ENCODE results near the gene BTNL9. TPM values are rescaled to one million over a fixed set of nuclear protein-coding genes. Genes with fewer than 3 reads are reported as not detected.

The BTNL9 gene
- total RNA-seq, 2 donors from 2014 or later = 10.7 to 20.5 TPM

GRCh38 chr5:181054871-181055459 is 14.9 kb downstream of the BTNL9 start:
- TF ChIP-seq CTCF (IDR thresholded peaks at IDR 0.05) = no peak
- H3K36me3 ChIP-seq = no peaks in the 10 kb centered on the region
- H3K27me3 ChIP-seq (replicated peaks; ENCODE audit: insufficient read depth) = peaks cover 19% of the 10 kb centered on the region
- no peaks in the 10 kb centered on the region for H3K9me3 ChIP-seq
- ATAC-seq (ENCODE audit: insufficient number of reproducible peaks, low FRiP score, low read depth) (no peak), DNase-seq (ENCODE audit: low spot score) (no peak)
- peaks cover 11 to 12% of the 10 kb centered on the region in 2 donors for H3K4me1 ChIP-seq (ENCODE audit: control insufficient read depth in 1 of 2, low read depth in 2 of 2)
- H3K4me3 ChIP-seq = no peak overlapping the region
- no peak overlapping the region for H3K27ac ChIP-seq

GRCh38 chr5:181056431-181056830 is 16.4 kb downstream of the BTNL9 start:
- no peak for TF ChIP-seq CTCF (IDR thresholded peaks at IDR 0.05)
- no peaks in the 10 kb centered on the region for H3K9me3 ChIP-seq
- peaks cover 11 to 12% of the 10 kb centered on the region in 2 donors for H3K4me1 ChIP-seq (ENCODE audit: control insufficient read depth in 1 of 2, low read depth in 2 of 2)
- no peaks in the 10 kb centered on the region for H3K36me3 ChIP-seq
- no peak overlapping the region for H3K27ac ChIP-seq
- no peak for DNase-seq (ENCODE audit: low spot score)
- peaks cover 21% of the 10 kb centered on the region for H3K27me3 ChIP-seq (replicated peaks; ENCODE audit: insufficient read depth)
- ATAC-seq (ENCODE audit: insufficient number of reproducible peaks, low FRiP score, low read depth) = no peak
- no peak overlapping the region for H3K4me3 ChIP-seq

- H3K36me3 ChIP-seq = no peaks in the 10 kb centered on the region
- H3K9me3 ChIP-seq = no peaks in the 10 kb centered on the region
- no peak overlapping the region for H3K4me3 ChIP-seq
- DNase-seq (ENCODE audit: low spot score) = no peak
- peaks cover 3 to 8% of the 10 kb centered on the region in 2 donors for H3K4me1 ChIP-seq (ENCODE audit: control insufficient read depth in 1 of 2, low read depth in 2 of 2)
- no peak for ATAC-seq (ENCODE audit: insufficient number of reproducible peaks, low FRiP score, low read depth)
- no peak overlapping the region for H3K27ac ChIP-seq
- H3K27me3 ChIP-seq (replicated peaks; ENCODE audit: insufficient read depth) = peaks cover 21% of the 10 kb centered on the region
- no peak for TF ChIP-seq CTCF (IDR thresholded peaks at IDR 0.05)
These were observed 18.3 kb downstream of the BTNL9 start for GRCh38 chr5:181058321-181058720.

GRCh38 chr5:181058786-181059296 is 18.8 kb downstream of the BTNL9 start:
- Histone ChIP-seq H3K9me3 (no peaks in the 10 kb centered on the region), H3K27ac (no peak overlapping the region), H3K4me1 (ENCODE audit: control insufficient read depth in 1 of 2, low read depth in 2 of 2) (peaks cover 0 to 3% of the 10 kb centered on the region in 2 donors), H3K36me3 (no peaks in the 10 kb centered on the region), H3K4me3 (no peak overlapping the region), H3K27me3 (replicated peaks; ENCODE audit: insufficient read depth) (peaks cover 15% of the 10 kb centered on the region)
- DNase-seq (ENCODE audit: low spot score) (no peak), ATAC-seq (ENCODE audit: insufficient number of reproducible peaks, low FRiP score, low read depth) (no peak)
- TF ChIP-seq CTCF (IDR thresholded peaks at IDR 0.05) = no peak

GRCh38 chr5:181059297-181060230 is 19.5 kb downstream of the BTNL9 start:
- no peak for TF ChIP-seq CTCF (IDR thresholded peaks at IDR 0.05)
- ATAC-seq (ENCODE audit: insufficient number of reproducible peaks, low FRiP score, low read depth) (no peak), DNase-seq (ENCODE audit: low spot score) (no peak)
- H3K36me3 ChIP-seq = no peaks in the 10 kb centered on the region
- no peak overlapping the region for H3K4me3 ChIP-seq
- no peaks in the 10 kb centered on the region for H3K4me1 ChIP-seq (ENCODE audit: control insufficient read depth in 1 of 2, low read depth in 2 of 2)
- H3K9me3 ChIP-seq = no peaks in the 10 kb centered on the region
- no peak overlapping the region for H3K27ac ChIP-seq
- peaks cover 8% of the 10 kb centered on the region for H3K27me3 ChIP-seq (replicated peaks; ENCODE audit: insufficient read depth)
